Measurements from ENCODE around the gene KLF4.

KLF4 gene

GRCh38 chr9:107487521-107488374 lies 1.8 kb downstream of the KLF4 start:
- no peak for DNase-seq

- no peak for DNase-seq
Observed at GRCh38 chr9:107486674-107487520, 2.7 kb downstream of the KLF4 start.

- no peak for DNase-seq
Observed at GRCh38 chr9:107485458-107486043, 4.0 kb downstream of the KLF4 start.

- no peak for DNase-seq
Observed at GRCh38 chr9:107484117-107484723, 5.3 kb downstream of the KLF4 start.

GRCh38 chr9:107483666-107484065 lies 5.9 kb downstream of the KLF4 start:
- no peak for DNase-seq

- no peak for DNase-seq
Observed at GRCh38 chr9:107481035-107481434, 8.5 kb downstream of the KLF4 start.

GRCh38 chr9:107480386-107480789 lies 9.2 kb downstream of the KLF4 start:
- no peak for DNase-seq

GRCh38 chr9:107478805-107479204 lies 10.8 kb downstream of the KLF4 start:
- no peak for DNase-seq

- DNase-seq = no peak
Observed at GRCh38 chr9:107474124-107474523, 15.4 kb downstream of the KLF4 start.

GRCh38 chr9:107472581-107473340 lies 16.8 kb downstream of the KLF4 start:
- no peak for DNase-seq

- no peak for DNase-seq
Observed at GRCh38 chr9:107471552-107471951, 18.0 kb downstream of the KLF4 start.

- DNase-seq = no peak
Observed at GRCh38 chr9:107467416-107467815, 22.2 kb downstream of the KLF4 start.

GRCh38 chr9:107466826-107467225 lies 22.7 kb downstream of the KLF4 start:
- no peak for DNase-seq

GRCh38 chr9:107465467-107466451 lies 23.8 kb downstream of the KLF4 start:
- no peak for DNase-seq

- no peak for DNase-seq
Observed at GRCh38 chr9:107464516-107464915, 25.1 kb downstream of the KLF4 start.

- no peak for DNase-seq
Observed at GRCh38 chr9:107462691-107463090, 26.9 kb downstream of the KLF4 start.

GRCh38 chr9:107460153-107461023 lies 29.2 kb downstream of the KLF4 start:
- no peak for DNase-seq

GRCh38 chr9:107455425-107456135 lies 34.0 kb downstream of the KLF4 start:
- DNase-seq = no peak

- no peak for DNase-seq
Observed at GRCh38 chr9:107453479-107453878, 36.1 kb downstream of the KLF4 start.
